Esophagus squamous epithelium (tissue), 4 donors: ENCODE measurements around the gene RTTN.

ENCODE experiments used
- POLR2A ChIP-seq, 4 donors: fragments of 450-650 bp; IDR thresholded peaks; one replicate each; pipeline ENCODE4 v1.6.1; 2017; ENCODE audit warnings: antibody characterized with exemption in 4 of 4, mild to moderate bottlenecking in 4 of 4, moderate library complexity in 3 of 4
- TF ChIP-seq, protein P1 (sequence below), 6 experiments: fragments of 450-650 bp in 4 of 6; fragments of 200-600 bp in 2 of 6; sonication (generic) in 2 of 6; IDR thresholded peaks; one replicate each; pipeline ENCODE4 v1.5.1; 2016 to 2019; ENCODE audit warnings: antibody characterized with exemption in 6 of 6, mild to moderate bottlenecking in 4 of 6, moderate library complexity in 4 of 6

DNA sequence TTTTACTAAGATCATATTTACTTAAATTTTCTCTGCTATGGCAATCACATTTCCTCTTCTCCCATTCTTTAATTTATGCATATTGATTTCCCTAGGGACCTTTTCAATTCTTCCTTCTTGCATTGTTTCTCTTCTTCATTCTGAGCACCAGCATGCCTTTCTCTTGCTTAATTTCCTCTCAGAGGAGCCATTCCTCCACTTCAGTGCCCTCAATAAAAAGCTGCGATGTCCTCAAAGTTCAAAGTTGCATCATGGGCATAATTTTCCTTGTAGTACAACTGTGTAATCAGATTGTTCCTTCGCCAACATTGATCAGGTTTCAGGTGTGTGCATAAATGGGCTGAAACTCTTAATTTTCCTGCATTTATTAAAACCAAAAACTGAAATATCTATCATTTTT is 236.0 kb downstream of the RTTN start:
- TF ChIP-seq, protein P1, sequence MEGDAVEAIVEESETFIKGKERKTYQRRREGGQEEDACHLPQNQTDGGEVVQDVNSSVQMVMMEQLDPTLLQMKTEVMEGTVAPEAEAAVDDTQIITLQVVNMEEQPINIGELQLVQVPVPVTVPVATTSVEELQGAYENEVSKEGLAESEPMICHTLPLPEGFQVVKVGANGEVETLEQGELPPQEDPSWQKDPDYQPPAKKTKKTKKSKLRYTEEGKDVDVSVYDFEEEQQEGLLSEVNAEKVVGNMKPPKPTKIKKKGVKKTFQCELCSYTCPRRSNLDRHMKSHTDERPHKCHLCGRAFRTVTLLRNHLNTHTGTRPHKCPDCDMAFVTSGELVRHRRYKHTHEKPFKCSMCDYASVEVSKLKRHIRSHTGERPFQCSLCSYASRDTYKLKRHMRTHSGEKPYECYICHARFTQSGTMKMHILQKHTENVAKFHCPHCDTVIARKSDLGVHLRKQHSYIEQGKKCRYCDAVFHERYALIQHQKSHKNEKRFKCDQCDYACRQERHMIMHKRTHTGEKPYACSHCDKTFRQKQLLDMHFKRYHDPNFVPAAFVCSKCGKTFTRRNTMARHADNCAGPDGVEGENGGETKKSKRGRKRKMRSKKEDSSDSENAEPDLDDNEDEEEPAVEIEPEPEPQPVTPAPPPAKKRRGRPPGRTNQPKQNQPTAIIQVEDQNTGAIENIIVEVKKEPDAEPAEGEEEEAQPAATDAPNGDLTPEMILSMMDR (IDR thresholded peaks at IDR 0.05): no peak
- TF ChIP-seq POLR2A (IDR thresholded peaks at IDR 0.05): no peak
